GM20431 (cell line): ENCODE data around the gene MGAM2.

Experiments
- in situ Hi-C: fragments of 300-500 bp; cut with MseI, MboI; formaldehyde crosslinking; loops from one replicate; pipeline ENCODE4 v1.15.0; 2020; ENCODE audit warnings: low sequenced_read_pairs; ENCODE audit not compliant: unreplicated experiment

Gene MGAM2

DNA sequence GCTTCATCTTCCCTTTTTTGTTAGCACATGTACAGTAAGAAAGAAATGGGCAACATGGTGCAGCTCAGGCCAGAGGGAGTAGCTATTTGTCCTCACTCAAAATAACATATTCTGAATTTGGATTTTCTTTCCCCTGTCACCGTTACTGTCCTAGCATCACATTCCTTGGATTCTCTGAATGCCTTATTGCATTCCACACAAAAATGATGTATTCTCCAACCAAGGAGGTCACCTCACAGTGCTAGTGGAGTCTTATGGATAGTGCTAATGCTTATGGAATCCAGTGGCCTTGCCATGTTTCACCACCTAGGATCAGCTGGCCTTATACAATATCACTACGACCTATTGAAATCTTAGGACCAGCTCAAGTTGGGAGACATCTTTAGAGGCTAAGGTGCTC, 139.2 kb downstream of the MGAM2 start:
- in situ Hi-C loops: no loop called here

DNA sequence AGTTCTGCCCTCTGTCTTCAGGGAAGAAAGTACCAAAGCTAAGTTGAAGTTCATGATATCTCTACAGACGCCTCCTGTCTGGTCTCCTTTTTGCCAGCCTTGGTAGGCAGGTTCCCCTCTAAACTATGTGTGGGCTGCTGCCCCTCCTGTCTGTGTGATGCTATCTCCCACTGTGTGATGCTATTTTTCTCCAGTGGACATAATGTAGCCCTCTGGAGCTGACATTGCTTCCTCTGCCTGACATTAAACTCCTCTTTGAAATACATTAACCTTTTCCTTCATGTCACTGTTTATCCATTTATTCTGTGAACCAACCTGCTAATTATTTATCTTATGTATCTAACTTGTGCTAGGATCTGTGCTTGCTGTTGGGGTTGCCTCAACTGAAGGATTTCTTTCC, 146.4 kb downstream of the MGAM2 start, which contains the start of gene PRSS58:
Gene PRSS58, minus strand, starts transcription at position 101 of the 400 bp plus-strand sequence. CDS start 351 bp downstream, outside the sequence.
- in situ Hi-C loops: no loop called here

DNA sequence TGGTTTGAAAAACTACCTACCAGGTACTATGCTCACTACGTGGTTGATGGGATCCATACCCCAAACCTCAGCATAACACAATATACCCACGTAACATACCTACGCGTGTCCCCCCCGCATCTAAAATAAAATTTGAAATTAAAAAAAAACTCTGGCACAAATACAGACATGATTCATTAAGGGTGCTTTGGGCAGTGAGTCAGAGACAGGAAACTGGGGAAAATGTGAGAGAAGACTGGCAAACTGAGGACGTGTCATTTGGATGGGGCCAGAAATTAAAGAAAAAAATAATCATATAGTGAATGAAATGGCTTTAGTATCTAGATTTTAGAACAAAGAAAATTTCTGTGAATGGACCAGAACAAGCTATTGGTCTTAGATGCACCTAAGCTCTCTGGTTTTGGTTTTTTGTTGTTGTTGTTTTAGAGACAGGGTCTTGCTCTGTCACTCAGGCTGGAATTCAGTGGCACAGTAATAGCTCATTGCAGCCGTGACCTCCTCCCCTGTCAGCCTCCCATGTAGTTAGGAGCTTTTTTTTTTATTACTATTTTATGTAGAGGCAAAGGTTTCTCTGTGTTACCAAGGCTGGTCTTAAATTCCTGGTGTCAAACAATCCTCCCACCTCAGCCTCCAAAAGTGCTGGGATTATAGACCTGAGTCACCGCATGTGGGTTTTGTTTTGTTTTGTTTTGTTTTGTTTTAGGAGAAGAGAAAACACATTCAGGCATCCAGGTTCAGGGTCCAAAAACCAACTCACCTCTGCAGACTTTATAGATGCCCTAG, 152.3 kb downstream of the MGAM2 start:
- in situ Hi-C loops: no loop called here
